ENCODE data around the gene ANTXRL. TPM values are rescaled to one million over a fixed set of nuclear protein-coding genes. Genes with fewer than 3 reads are reported as not detected.

The ANTXRL gene
- total RNA-seq, 1 donor from 2014 or later, result not detected

GRCh38 chr10:46287846-46288477 is 1.2 kb downstream of the ANTXRL start:
- ChIA-PET CTCF (no interaction called here), POLR2A (no interaction called here)
- intact Hi-C loops (cut with micrococcal nuclease), result loop anchor here (10.0 kb wide), 1 partner anchor 253 kb away; the partner anchor contains the start of gene NCOA4
- Mint-ChIP-seq H3K27ac (no peak overlapping the region), H3K4me3 (no peak overlapping the region), H3K27me3 (peaks cover 44% of the 10 kb centered on the region), H3K9me3 (no peaks in the 10 kb centered on the region), H3K36me3 (ENCODE audit: low read depth) (no peaks in the 10 kb centered on the region), H3K4me1 (peaks cover 10% of the 10 kb centered on the region)
- DNase-seq (no peak), ATAC-seq (ENCODE audit: low read depth) (no peak)
- TF ChIP-seq CTCF (IDR thresholded peaks at IDR 0.05), result no peak

GRCh38 chr10:46288601-46289206 is 1.9 kb downstream of the ANTXRL start:
- POLR2A ChIA-PET, result no interaction called here
- Mint-ChIP-seq H3K27me3 (peaks cover 40% of the 10 kb centered on the region), H3K36me3 (ENCODE audit: low read depth) (no peaks in the 10 kb centered on the region), H3K9me3 (no peaks in the 10 kb centered on the region), H3K4me1 (peaks cover 10% of the 10 kb centered on the region), H3K27ac (no peak overlapping the region), H3K4me3 (no peak overlapping the region)
- intact Hi-C loops (cut with micrococcal nuclease), result loop anchor here (10.0 kb wide), 1 partner anchor 254 kb away; the partner anchor contains the start of gene NCOA4
- DNase-seq (peak; percentile 11), ATAC-seq (ENCODE audit: low read depth) (no peak)
- CTCF ChIA-PET, result no interaction called here
- TF ChIP-seq CTCF (IDR thresholded peaks at IDR 0.05), result no peak

- no peak for DNase-seq
- intact Hi-C loops (cut with micrococcal nuclease), result loop anchor here (10.0 kb wide), 1 partner anchor 255 kb away; the partner anchor contains the start of gene NCOA4
- no peak overlapping the region for H3K27ac Mint-ChIP-seq
- TF ChIP-seq CTCF (IDR thresholded peaks at IDR 0.05), result no peak
- POLR2A ChIA-PET, result no interaction called here
- no peak overlapping the region for H3K4me3 Mint-ChIP-seq
- H3K4me1 Mint-ChIP-seq, result peaks cover 5% of the 10 kb centered on the region
- no peaks in the 10 kb centered on the region for H3K9me3 Mint-ChIP-seq
- no peak for ATAC-seq (ENCODE audit: low read depth)
- CTCF ChIA-PET, result no interaction called here
- peaks cover 35% of the 10 kb centered on the region for H3K27me3 Mint-ChIP-seq
- no peaks in the 10 kb centered on the region for H3K36me3 Mint-ChIP-seq (ENCODE audit: low read depth)
These were observed 2.5 kb downstream of the ANTXRL start for GRCh38 chr10:46289209-46289810.

GRCh38 chr10:46290101-46290886 is 3.5 kb downstream of the ANTXRL start:
- H3K27ac Mint-ChIP-seq, result no peak overlapping the region
- ChIA-PET POLR2A (no interaction called here), CTCF (no interaction called here)
- DNase-seq (no peak), ATAC-seq (ENCODE audit: low read depth) (no peak)
- H3K27me3 Mint-ChIP-seq, result peaks cover 32% of the 10 kb centered on the region
- H3K36me3 Mint-ChIP-seq (ENCODE audit: low read depth), result no peaks in the 10 kb centered on the region
- intact Hi-C loops (cut with micrococcal nuclease), result no loop called here
- H3K4me1 Mint-ChIP-seq, result peaks cover under 1% of the 10 kb centered on the region
- no peaks in the 10 kb centered on the region for H3K9me3 Mint-ChIP-seq
- H3K4me3 Mint-ChIP-seq, result no peak overlapping the region
- TF ChIP-seq CTCF (IDR thresholded peaks at IDR 0.05), result no peak
